Measurements from ENCODE around the gene SFMBT2.

DNA sequence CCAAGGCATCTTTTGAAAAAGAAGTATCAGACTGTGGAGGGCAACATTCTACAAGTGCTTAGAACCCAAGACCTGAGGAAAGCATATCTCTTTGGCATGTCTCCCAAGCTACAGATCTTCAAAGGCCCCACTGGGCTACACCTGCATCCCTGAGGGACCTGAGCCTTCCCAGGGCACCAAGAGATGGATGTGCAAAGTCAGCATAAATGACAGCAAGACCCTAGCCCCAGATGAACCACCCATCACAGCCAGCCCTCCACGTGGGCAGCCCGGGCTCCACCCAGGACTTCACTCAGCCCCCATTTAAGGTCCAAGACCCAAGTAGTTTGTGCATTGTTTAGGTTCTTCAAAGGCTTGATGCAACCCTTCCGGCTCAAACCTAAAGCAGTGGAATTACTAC lies 123.5 kb downstream of the SFMBT2 start:
- TF ChIP-seq MEF2A (IDR thresholded peaks at IDR 0.05; ENCODE audit: insufficient read depth, low read depth, low read length), result no peak
- TF ChIP-seq, protein P1, sequence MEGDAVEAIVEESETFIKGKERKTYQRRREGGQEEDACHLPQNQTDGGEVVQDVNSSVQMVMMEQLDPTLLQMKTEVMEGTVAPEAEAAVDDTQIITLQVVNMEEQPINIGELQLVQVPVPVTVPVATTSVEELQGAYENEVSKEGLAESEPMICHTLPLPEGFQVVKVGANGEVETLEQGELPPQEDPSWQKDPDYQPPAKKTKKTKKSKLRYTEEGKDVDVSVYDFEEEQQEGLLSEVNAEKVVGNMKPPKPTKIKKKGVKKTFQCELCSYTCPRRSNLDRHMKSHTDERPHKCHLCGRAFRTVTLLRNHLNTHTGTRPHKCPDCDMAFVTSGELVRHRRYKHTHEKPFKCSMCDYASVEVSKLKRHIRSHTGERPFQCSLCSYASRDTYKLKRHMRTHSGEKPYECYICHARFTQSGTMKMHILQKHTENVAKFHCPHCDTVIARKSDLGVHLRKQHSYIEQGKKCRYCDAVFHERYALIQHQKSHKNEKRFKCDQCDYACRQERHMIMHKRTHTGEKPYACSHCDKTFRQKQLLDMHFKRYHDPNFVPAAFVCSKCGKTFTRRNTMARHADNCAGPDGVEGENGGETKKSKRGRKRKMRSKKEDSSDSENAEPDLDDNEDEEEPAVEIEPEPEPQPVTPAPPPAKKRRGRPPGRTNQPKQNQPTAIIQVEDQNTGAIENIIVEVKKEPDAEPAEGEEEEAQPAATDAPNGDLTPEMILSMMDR (IDR thresholded peaks at IDR 0.05 in 2 of 3, conservative IDR thresholded peaks at IDR 0.05 in 1 of 3; ENCODE audit: control insufficient read depth in 2 of 3, extremely low read depth in 1 of 3, insufficient read depth in 1 of 3, low read depth in 3 of 3, low read length in 3 of 3), result no peak
- no peak for TF ChIP-seq FOXM1 (IDR thresholded peaks at IDR 0.05; ENCODE audit: low read depth, low read length)
- TF ChIP-seq POLR2AphosphoS5 (IDR thresholded peaks at IDR 0.05; ENCODE audit: low read length), result no peak
- no peak for TF ChIP-seq IKZF1 (conservative IDR thresholded peaks at IDR 0.05)
- no peak for TF ChIP-seq RFX5 (IDR thresholded peaks at IDR 0.05; ENCODE audit: low read depth, low read length)
- TF ChIP-seq, protein P2, sequence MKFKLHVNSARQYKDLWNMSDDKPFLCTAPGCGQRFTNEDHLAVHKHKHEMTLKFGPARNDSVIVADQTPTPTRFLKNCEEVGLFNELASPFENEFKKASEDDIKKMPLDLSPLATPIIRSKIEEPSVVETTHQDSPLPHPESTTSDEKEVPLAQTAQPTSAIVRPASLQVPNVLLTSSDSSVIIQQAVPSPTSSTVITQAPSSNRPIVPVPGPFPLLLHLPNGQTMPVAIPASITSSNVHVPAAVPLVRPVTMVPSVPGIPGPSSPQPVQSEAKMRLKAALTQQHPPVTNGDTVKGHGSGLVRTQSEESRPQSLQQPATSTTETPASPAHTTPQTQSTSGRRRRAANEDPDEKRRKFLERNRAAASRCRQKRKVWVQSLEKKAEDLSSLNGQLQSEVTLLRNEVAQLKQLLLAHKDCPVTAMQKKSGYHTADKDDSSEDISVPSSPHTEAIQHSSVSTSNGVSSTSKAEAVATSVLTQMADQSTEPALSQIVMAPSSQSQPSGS (IDR thresholded peaks at IDR 0.05; ENCODE audit: low read length), result no peak
- TF ChIP-seq MYB (IDR thresholded peaks at IDR 0.05; ENCODE audit: borderline replicate concordance, low read depth, low read length), result no peak
